DMS 273 (cell line): ENCODE data around the gene GOLM1.
A peak's percentile ranks its signal among the peaks of the same experiment; 100 is the strongest.

Experiments
- DNase-seq: peaks from one replicate; lab custom pipeline; 2025; ENCODE audit not compliant: unreplicated experiment; lab: John Stamatoyannopoulos, UW

The GOLM1 gene

DNA sequence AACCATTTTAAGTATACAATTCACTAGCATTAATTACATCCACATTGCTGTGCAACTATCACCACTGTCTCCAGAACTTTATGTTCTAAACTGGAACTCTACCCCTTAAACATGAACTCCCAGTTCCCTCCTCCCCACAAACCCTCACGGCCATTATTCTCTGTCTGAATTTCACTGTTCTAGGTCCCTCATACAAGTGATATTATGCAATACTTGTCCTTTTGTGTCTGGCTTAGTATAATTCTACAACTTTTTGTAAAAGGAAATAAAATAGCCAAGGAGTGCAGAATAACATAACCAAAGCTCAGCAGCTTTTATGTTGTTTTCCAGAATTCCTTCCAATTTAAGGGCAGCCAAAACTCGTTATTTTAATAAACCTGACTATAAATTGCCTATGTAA lies 105.2 kb downstream of the GOLM1 start:
- no peak for DNase-seq

- DNase-seq: no peak
Observed at GRCh38 chr9:85987236-85987635, 112.1 kb downstream of the GOLM1 start.

DNA sequence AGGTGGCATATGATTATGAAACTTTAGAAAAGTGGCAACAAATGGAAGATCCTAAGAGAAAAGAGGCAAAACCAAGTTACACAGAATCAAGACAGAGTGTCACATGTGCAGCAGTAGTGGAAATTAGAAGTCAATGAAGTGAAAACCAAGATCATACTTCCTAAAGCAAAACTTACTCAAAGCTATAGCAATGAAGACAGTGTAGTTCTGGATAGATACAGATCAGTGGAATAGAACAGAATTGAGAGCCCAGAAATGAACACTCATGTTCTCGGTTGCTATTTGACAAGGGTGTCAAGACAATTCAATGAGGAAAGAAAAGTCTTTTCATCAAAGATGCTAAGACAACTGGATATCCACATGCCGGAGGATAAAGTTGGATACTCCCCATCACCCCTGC lies 114.9 kb downstream of the GOLM1 start:
- no peak for DNase-seq

DNA sequence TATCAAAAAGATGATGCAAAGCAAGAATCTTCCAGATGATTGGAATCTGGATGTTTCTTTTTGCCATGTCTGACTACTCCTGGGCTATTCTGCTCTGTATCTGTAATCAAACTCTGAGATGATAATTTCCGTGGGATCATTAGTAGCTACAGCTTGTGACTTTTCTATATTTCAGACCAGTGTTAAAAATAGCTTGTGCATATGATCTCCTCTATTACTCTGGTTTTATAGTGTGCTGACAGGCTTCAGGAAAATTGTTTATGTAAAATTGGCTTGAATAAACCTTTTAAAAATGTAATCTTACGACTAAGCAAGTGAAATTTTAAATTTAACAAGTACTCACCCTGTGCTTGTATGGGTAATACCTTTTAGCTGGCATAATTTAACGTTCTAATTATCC lies 118.0 kb downstream of the GOLM1 start:
- no peak for DNase-seq

DNA sequence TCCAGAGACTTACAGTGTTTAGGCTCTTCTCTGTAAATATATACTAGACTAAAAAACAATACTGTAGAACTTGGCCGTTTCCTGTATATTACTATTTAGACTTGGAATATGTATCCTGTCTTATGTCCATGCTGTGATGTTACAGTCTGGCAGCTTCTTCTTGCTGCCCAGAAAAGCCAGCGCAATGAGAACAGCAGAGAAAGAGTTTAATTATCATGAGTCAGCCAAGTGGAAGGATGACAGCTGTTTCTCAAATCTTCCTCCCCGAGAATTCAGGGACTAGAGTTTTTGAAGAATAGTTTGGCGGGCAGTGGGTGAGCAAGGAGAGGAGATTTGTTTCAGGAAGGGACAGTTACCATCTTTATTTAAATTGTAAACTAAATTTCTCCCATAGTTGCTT lies 120.9 kb downstream of the GOLM1 start:
- DNase-seq: peak; percentile 82
